Nephron (organoid): ENCODE data around the gene DHRS1.

Source experiments
- H3K27ac Mint-ChIP-seq, 3 experiments: 2 replicates each; pipeline ENCODE4 v1.8.0; 2020; ENCODE audit warnings: mixed read lengths in 3 of 3, mild to moderate bottlenecking in 2 of 3, moderate library complexity in 1 of 3
- H3K27me3 Mint-ChIP-seq: 2 replicates; pipeline ENCODE4 v1.8.0; 2021; ENCODE audit warnings: low read depth, mild to moderate bottlenecking, moderate library complexity, mixed read lengths
- H3K36me3 Mint-ChIP-seq: 2 replicates; pipeline ENCODE4 v1.8.0; 2020; ENCODE audit warnings: low read depth, mixed read lengths
- H3K4me1 Mint-ChIP-seq: 2 replicates; pipeline ENCODE4 v1.8.0; 2020; ENCODE audit warnings: mixed read lengths
- H3K4me3 Mint-ChIP-seq, 3 experiments: 2 replicates each; pipeline ENCODE4 v1.8.0; 2020; ENCODE audit warnings: mild to moderate bottlenecking in 3 of 3, mixed read lengths in 3 of 3, moderate library complexity in 2 of 3
- H3K9me3 Mint-ChIP-seq: 2 replicates; pipeline ENCODE4 v1.8.0; 2020; ENCODE audit warnings: mixed read lengths
- CTCF ChIP-seq, 3 experiments: fragments of 200-600 bp; sonication (generic); IDR thresholded peaks; one replicate each; pipeline ENCODE4 v1.5.0; 2021; ENCODE audit warnings: antibody characterized with exemption in 3 of 3; ENCODE audit not compliant: unreplicated experiment in 3 of 3

DHRS1 gene

GRCh38 chr14:24291446-24292117 is 8.0 kb downstream of the DHRS1 start:
- Mint-ChIP-seq H3K4me3 (no peak overlapping the region), H3K27me3 (no peaks in the 10 kb centered on the region), H3K36me3 (peaks cover 23% of the 10 kb centered on the region), H3K4me1 (peaks cover under 1% of the 10 kb centered on the region), H3K9me3 (no peaks in the 10 kb centered on the region), H3K27ac (no peak overlapping the region)
- TF ChIP-seq CTCF (IDR thresholded peaks at IDR 0.05; ENCODE audit: unreplicated experiment in 3 of 3), result no peak

- Mint-ChIP-seq H3K4me1 (no peaks in the 10 kb centered on the region), H3K27ac (no peak overlapping the region), H3K36me3 (peaks cover 23% of the 10 kb centered on the region), H3K27me3 (no peaks in the 10 kb centered on the region), H3K4me3 (no peak overlapping the region), H3K9me3 (no peaks in the 10 kb centered on the region)
- TF ChIP-seq CTCF (IDR thresholded peaks at IDR 0.05; ENCODE audit: unreplicated experiment in 3 of 3), result no peak
Observed at GRCh38 chr14:24290746-24291145, 8.8 kb downstream of the DHRS1 start.

GRCh38 chr14:24289649-24290280 is 9.8 kb downstream of the DHRS1 start:
- Mint-ChIP-seq H3K27ac (no peak overlapping the region), H3K4me1 (no peaks in the 10 kb centered on the region), H3K36me3 (peaks cover 19% of the 10 kb centered on the region), H3K27me3 (no peaks in the 10 kb centered on the region), H3K4me3 (no peak overlapping the region), H3K9me3 (no peaks in the 10 kb centered on the region)
- no peak for TF ChIP-seq CTCF (IDR thresholded peaks at IDR 0.05; ENCODE audit: unreplicated experiment in 3 of 3)

- no peaks in the 10 kb centered on the region for H3K9me3 Mint-ChIP-seq
- H3K27me3 Mint-ChIP-seq, result no peaks in the 10 kb centered on the region
- H3K4me1 Mint-ChIP-seq, result no peaks in the 10 kb centered on the region
- no peak for TF ChIP-seq CTCF (IDR thresholded peaks at IDR 0.05; ENCODE audit: unreplicated experiment in 3 of 3)
- H3K27ac Mint-ChIP-seq, result no peak overlapping the region
- no peak overlapping the region for H3K4me3 Mint-ChIP-seq
- H3K36me3 Mint-ChIP-seq, result peaks cover 9% of the 10 kb centered on the region
Observed at GRCh38 chr14:24286996-24287395, 12.6 kb downstream of the DHRS1 start.

- H3K9me3 Mint-ChIP-seq, result no peaks in the 10 kb centered on the region
- peaks cover 1% of the 10 kb centered on the region for H3K36me3 Mint-ChIP-seq
- H3K4me3 Mint-ChIP-seq, result no peak overlapping the region
- H3K27ac Mint-ChIP-seq, result no peak overlapping the region
- no peak for TF ChIP-seq CTCF (IDR thresholded peaks at IDR 0.05; ENCODE audit: unreplicated experiment in 3 of 3)
- no peaks in the 10 kb centered on the region for H3K4me1 Mint-ChIP-seq
- H3K27me3 Mint-ChIP-seq, result no peaks in the 10 kb centered on the region
Observed at GRCh38 chr14:24285351-24285750, 14.2 kb downstream of the DHRS1 start.
